Left lobe of liver (tissue), 2 donors: ENCODE data around the gene FHL3. TPM values are rescaled to one million over a fixed set of nuclear protein-coding genes. Genes with fewer than 3 reads are reported as not detected.

Source experiments
- ATAC-seq: fragments of 200-7000 bp; cut with Tn5 transposase; one replicate; pipeline ENCODE4 v1.9.1; 2020; ENCODE audit warnings: mild to moderate bottlenecking, moderate library complexity
- DNase-seq: peaks from one replicate; pipeline ENCODE4 v3.0.0-alpha.2; 2020; ENCODE audit warnings: low spot score
- total RNA-seq: library from RNA; stranded (reverse); gene quantifications from one replicate; pipeline ENCODE4 v1.2.1, GENCODE V29; 2021
- donor health status: DM: no; HTN: no; CAD: no; lungs with moderate emphysema.
- donor health status: DM: no; HTN: yes; CAD: no.

The FHL3 gene, protein sequence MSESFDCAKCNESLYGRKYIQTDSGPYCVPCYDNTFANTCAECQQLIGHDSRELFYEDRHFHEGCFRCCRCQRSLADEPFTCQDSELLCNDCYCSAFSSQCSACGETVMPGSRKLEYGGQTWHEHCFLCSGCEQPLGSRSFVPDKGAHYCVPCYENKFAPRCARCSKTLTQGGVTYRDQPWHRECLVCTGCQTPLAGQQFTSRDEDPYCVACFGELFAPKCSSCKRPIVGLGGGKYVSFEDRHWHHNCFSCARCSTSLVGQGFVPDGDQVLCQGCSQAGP
- 2.3 TPM for total RNA-seq

DNA sequence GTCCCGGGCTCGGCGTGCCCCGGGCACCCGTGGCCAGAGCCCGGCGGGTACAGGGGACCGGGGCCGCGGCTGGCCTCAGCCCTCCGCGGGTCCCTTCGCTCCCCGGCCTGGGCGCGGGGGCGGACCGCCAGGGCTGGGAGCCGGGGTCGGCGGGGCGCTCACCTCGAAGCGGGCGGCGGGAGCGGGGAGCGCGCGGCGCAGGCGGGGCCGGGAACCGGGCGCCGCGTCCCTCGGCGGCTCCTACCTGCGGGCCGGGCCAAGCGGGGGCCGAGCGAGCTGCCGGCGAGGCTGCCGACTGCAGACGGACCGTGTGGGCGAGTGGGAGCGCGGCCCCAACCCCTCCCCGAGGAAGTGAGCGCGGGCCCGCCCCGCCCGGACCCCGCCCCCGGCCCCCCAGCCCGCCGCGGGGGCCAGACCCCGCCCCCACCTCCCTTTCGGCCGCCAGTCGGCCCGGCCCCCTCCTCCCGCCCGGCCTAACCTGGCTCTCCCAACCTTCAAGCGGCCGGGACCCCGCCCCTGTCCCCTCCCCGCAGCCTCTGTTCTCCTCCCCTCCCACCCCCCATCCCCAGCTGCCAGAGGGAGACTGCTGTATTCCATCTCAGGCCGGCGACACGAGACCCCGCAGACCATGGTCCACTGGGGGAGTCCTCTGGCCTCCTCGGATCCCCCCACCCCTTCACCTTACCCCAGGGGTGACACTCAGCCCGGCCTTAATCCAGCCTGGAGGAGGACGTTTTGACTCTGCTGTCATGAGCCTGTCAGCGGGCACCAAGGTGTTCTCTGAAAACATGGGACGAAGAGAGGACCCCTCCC, at the start of gene FHL3:
Gene FHL3, minus strand, starts transcription at position 320 of the 813 bp plus-strand sequence. CDS start 6,102 bp downstream, outside the sequence.
- ATAC-seq (peak; percentile 85), DNase-seq (no peak)

DNA sequence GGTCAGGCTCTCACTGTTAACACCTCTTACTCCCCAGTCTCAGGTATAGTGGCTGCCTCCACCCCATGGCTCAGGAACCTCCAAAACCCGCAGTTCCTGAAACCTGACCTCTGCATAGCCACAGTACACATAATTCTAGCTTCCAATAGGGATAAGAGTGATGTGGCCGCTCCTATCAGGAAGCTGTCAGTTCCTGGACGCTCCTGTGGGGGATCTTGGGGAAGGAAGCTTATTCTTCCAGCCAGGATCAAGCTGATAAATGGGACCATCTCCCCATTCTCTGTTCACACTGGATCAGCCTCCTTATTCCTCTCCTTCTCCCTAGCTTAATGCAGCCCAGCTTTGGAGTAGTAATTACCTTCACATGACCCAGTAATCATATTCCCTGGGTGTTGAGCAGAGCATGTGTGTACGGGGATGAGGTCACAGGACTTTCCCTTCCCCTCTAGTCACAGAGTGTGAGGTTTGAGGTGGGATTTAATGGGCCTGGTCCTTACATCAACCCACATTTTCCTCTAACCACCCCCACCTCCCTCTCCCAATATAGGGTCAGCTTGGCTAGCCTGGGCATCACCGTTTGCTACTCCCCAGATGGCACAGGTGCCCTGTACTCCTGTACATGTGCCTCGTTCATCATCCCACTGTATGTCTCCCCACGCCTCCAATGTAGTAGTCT, 48.2 kb upstream of the FHL3 start:
- no peak for DNase-seq
- no peak for ATAC-seq

DNA sequence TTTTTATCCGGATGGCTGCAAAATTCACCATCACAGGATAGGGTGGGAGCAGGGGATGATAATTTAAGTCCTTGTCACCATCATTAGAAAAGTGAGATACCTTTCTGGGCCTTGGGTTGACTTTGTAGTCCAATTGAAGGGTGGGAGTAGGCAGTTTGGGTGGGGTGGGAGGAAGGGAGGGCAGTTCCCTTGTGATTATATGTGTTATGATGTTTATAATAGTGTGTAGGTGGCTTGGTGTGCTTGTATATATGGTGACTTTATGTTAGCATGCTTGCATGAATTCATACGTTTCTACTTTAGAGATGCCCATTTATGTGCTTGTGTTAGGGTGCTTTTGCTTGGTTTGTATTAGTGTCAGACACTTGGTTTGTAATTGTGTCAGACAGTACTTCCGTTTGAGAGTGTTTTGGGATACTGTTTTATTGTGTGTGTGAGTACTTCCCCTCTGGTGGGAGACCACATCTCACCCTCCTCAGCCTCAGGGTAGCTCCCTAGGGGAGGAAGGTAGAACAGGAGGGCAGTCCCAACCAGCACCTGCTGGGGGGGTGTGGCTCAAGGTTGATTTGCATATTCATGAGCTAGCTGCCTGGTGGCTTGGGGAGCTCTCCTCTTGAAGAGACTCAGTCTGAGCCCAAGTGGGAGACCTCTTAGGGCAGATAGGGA, 47.6 kb upstream of the FHL3 start:
- DNase-seq (no peak), ATAC-seq (no peak)

DNA sequence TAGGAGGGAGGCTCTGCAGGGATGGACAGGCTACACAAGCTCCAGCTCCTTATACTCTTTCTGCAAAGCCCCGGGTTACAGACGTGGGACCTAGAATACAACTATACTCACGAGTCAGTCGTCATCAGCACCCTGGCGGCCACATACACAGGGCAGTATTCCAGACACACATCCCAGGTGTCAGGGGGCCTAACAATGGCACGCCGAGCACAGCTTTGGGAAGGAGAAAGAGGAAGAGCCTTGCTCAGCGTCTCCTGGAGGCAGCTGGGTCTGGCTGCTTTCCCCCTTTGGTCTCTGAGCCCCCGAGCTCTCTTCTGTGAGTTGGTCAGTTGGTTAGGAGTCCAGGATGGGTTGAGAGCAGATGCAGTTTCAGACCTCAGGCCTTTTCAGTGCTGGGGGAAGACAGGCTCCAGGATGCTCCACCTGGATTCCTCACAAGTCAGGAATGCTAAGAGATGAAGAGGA, 45.8 kb upstream of the FHL3 start:
- no peak for DNase-seq
- no peak for ATAC-seq

DNA sequence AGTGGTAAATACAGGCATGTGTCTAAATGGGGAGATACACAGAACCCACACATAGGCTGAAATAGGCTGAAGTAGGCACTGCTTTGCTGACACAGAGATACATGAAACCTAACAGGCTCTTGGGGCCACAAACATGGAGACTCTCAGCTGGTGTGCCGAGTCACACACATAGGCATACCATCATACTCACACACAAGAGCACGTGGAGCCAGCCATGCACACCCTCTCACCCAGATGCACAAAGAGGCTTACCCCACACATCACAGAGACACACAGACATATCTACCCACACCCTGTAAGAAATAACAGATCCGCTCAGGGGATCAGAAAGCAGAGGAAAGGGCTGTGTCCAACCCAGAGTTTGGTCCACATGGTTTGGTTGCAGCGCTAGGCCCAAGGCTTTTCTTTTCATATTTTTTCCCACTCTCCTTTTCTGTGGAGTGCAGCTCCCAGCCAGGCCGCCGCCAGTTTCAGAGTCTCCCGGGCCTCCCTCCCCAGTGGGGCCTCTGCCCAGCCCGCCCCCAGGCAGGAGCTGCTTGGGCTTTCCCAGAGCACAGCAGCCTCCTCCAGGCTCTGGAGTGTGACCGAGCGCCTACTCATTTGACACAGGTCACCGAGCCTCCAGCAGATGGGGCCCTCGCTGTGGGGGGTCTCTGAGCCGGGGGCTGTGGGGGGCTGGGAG, 45.2 kb upstream of the FHL3 start:
- no peak for DNase-seq
- ATAC-seq = no peak

DNA sequence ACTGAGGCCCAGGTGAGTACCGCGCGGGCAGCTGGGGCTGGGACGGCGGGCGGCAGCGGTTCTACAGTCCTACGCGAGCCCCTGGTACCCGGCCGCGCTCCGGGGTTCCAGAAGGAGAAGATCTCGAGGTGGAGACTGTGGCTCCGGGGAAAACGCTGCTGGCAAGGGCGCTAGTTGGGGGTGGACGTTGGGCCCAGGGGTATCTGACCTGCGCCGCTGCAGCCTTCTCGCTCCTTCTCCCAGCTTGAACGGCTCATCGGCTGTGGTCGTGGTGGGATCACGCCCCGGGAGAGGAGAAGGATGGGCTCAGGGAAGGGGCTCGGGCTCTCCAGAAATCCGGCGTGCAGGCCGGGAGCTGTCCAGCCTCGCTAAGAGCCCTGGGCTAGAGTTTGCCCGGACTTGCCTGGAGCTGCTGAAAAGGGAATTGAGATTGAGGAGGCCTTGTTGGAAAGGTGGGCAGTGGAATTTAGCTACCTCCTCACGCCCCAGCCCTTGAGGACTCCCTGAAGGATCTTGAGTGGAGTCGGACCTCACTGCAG, 42.4 kb upstream of the FHL3 start:
- peak; percentile 11 for ATAC-seq
- DNase-seq = no peak

DNA sequence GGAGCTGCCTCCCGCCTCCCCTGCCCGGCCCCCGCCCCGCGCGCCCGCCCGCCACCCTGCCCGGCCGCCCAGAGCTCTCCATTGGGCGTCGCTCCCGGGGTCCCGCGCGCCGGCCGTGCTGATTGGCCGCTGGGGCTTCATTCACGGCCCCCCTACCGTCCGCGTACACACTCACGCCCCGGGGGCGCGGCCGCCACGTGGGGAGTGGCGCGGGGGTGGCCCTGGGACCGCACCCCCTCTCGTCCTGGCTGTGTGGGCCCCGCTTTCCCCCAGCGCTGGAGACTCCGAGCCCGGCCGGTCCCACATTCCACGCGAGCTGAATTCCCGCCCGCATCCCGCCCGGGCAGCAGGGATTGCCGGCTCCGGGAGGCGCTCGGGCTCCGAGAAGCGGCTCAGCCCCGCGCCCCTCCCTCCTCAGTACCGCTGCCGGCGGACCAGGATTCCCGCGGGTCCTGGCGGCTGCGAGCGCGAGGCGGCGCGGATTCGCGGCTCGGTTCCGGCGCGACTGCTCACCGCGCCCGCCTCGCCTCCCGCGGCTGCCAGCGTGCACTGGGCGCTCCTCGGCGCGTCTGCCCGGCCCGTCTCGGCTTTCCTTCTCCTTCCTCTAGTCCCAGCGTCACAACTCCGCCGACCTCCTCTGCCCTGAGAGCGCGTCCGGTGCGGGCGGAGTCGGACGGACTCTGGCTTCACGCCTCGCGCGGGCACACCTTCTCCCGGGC, 41.7 kb upstream of the FHL3 start:
- peak; percentile 91 for ATAC-seq

DNA sequence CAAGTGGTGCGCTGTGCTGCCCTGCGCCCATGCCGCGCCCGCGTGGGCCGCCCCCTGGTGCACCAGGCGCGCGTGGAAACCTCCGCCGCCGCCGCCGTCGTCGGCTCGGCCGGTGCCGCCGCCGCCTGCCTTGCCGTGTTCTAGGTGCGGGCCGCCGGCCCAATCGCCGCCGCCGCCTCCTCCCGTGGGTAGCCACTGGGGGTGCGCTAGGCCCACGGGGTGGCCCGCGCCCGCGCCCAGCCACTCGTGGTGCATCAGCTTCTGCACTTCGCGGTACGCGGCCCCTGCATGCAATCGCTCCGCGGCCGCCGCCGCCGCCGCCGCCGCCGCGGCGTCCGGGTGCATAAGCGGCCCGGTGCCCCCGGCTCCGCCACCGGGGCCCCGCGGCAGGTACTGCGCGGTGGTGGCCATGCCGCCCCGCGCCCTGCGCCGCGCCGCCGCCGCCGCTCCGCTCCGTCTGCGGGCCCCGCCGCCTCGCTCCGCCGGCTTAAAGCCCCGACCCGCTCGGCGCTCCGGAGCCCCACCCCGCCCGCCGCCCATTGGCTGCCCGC, 41.1 kb upstream of the FHL3 start, which contains the start of gene POU3F1:
Gene POU3F1, minus strand, starts transcription at position 461 of the 551 bp plus-strand sequence. Its CDS starts 50 bp downstream, at position 411.
- ATAC-seq (no peak), DNase-seq (no peak)

More for the DNA sequence above, 41.7 kb upstream of the FHL3 start:
- peak; percentile 88 for DNase-seq

DNA sequence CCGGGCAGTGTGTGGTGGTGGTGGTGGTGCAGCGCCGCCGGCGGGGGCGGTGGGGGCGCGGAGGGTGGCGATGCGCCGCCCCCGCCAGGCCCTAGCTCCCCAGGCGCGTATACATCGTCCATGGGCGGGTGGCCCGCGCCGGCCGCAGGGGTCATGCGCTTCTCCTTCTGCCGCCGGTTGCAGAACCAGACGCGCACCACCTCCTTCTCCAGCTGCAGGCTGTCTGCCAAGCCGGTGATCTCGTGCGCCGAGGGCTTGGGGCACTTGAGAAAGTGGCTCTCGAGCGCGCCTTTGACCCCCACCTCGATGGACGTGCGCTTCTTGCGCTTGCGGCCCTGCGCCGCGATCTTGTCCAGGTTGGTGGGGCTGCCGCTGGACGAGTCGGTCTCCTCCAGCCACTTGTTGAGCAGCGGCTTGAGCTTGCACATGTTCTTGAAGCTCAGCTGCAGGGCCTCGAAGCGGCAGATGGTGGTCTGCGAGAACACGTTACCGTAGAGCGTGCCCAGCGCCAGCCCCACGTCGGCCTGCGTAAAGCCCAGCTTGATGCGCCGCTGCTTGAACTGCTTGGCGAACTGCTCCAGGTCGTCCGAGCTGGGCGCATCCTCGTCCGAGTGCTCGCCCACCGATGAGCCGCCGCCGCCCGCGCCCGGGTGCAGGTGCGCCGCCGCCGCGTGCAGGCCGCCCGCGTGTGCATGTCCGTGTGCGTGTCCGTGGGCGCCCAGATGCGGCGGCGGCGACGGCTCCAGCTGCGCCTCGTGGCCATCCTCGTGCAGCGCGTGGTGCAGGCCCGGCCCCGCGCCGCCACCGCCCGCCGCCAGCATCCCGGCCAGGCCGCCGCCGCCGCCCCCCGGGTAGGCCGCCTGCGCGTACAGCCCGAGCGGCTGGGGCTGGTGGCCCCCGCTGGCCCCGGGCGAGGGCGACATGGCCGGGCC, 40.4 kb upstream of the FHL3 start:
- no peak for ATAC-seq
- no peak for DNase-seq

DNA sequence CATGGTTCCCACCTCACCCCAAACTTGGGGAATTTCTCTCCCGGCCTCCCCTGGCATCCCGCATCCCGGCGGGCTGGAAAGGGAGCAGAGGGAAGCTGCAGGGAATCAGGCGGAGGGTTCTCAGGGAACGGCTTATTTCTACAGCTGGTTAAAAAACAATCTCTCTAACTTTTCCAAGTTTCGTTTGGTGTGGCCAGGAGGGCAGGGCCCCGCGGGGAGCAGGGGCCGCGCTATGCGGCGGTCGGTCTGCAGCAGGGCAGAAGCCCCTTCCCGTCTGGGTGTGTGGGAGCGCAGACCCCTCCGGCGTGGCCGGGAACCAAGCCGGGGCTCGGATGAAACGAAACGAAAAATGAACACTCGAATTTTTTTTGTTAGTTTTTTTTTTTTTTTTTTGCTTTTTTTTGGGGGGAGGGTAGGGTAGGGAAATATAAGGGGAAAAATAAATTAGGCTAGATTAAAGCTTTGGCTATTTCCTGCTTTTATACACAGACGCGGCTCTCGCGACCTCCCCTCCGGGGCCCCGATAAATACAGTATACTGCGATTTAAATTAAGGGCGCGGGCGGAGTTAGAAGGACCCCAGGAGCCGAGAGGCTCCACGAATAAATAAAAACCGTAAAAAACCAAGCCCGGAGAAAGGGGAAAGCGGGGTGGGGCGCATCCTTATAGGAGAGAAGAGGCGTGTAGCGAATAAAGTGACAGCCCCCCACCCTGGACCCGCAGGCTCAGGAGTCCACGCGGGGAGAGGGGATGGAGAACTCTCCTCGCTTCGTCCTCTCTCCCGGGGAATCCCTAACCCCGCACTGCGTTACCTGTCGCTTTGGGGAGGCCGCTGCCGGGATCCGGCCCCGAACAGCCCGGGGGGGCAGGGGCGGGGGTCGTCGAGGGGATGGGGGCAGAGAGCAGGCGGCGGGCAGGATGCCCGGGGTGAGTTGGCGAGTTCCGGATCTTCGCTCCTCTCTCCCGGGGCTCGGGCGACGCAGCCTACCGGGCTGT, 39.2 kb upstream of the FHL3 start:
- DNase-seq (no peak), ATAC-seq (no peak)

DNA sequence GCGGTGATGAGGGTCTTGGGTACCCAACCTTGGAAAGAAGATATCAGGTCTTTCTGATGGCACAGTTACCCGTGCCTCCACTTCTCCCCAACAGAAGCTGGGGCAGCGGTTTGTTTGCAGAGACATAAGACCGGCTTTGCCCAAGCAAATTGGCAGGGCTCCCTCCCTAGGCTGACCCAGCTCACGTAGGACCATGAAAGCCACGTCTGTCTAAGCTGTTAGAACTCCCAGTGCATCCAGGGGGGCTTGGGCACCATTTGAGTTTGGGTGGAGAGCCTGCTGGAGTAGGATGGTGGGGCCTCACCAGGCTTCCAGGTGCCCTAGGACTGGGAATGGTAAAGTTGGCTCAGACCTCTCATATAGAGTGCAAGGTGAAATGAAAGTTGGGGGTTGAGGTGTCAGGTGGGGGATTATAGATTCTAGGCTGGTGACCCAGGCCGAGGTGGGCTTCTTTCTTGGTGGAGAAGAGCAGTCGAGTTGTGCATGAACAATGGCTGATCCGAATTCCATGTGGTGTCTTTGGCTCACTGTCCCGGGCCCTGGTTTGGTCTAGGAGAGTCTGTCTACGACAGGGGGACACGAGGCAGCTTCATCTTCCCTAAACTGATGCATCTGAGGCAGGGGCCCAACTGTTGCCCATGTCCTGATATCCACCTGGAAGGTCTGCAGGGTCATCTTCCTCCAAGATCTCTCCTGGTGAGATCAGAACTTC, 37.9 kb upstream of the FHL3 start:
- ATAC-seq (no peak), DNase-seq (no peak)

DNA sequence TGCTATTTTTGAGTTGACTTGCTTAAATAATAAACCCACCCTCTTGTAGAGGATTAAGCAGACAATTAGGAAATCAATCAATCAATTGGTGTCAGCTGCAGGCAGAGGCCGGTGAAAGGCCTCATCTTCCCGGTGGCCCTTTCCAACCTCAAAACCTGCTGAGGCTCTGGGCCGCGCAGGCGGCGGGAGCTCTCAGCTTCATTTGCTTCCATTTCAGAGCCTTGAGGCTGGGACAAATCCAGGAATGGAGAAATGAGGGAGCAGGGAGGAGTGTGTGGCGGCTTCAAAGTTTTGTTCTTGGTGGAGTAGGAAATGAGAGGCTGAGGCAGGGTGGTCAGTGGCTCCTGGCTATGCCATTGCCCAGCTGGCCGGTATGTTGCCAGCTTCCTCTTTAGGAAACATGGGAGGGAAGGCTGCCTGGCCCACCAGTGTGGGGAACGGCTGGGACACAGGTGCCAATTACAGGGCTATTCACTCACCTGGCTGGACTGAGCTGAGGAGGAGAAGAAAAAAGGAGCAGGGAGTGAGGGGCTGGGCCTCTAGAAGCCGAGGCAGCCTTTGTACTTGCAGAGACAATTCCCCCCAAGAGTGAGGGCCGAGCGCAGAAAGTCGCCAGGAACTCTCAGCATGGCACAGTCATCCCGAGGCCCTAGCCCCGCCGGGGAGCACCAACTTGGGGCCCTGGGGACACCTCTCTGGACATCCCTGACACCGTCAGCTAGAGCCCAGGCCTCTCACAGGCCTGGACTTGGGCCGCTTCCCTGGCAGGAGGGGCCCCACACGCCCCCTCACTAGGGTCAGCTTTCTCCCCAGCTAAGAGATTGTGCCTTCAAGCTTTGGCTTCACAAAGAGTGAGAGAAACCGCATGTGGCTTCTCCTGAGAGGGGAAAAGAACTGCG, 36.9 kb upstream of the FHL3 start:
- DNase-seq (no peak), ATAC-seq (no peak)

DNA sequence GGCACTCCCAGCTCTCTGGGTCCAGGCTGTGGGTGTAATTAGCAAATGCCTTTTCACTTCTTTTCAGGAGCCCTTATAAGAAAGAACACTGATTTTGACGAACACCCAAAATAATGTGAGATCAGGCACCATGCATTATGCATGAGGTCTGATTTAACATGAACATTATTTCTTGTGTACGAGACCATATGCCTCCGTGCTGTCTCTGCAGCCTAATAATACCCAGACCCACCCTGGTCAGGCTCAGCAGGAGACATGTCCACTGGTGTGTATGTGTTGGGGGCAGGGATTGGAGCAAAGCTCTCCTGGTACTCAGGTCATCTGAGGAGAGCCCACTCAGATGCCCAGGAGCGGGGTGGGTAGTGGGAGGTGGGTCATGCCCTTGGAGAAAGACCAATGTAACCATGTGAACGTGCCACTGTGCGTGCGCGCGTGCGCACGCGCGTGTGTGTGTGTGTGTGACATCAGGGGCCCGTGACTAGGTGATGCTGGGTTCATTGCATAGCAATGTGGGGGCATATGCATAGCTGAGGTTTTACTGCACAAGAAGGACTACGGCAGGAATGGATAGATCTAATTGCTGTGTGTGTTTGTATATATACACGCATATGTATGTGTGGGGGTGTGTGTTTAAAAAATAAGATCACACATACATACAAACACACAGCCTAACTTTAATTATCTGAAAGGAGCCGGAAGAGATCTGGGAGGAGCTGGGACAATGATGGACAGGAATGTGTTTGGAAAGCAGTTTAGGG, 34.2 kb upstream of the FHL3 start:
- DNase-seq (no peak), ATAC-seq (no peak)

DNA sequence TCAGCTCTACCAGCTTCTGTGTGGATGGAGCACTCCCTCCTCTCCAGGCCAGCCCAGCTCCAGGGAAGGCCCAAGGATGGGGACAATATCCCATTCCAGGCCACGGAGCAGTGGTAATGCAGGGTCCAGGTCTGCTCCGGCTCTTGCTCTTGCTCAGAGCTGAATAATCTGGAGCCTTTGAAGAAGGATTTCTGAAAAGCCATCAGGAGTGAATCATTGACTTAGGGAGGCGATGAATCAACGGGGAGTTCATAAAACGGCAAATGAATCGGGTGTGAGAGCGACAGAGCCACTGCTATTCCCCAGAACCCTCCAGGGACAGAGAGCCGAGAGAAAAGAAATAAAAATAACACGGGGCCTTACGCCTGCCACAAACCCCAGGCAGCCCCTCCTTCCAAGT, 33.5 kb upstream of the FHL3 start:
- no peak for ATAC-seq

More for the DNA sequence above, 33.5 kb upstream of the FHL3 start:
- DNase-seq = no peak
